Adipocyte (in vitro differentiated cells): ENCODE results near the gene SERTAD1.
"Not testable (repeated sequence)": the region's sequence is repeated elsewhere in the genome, so short reads cannot be mapped to it uniquely, and the experiment has no call there.

Experiments
- DNase-seq: peaks from one replicate; pipeline ENCODE4 v3.0.0-alpha.2; 2015; ENCODE audit warnings: low read depth
- H3K27me3 ChIP-seq: replicated peaks from 2 replicates; pipeline ENCODE4 v1.7.0; 2013; ENCODE audit warnings: mild to moderate bottlenecking, low read length, moderate library complexity; ENCODE audit not compliant: control insufficient read depth, insufficient read depth
- H3K36me3 ChIP-seq: 2 replicates; pipeline ENCODE4 v1.7.0; 2013; ENCODE audit warnings: low read length, mild to moderate bottlenecking, moderate library complexity; ENCODE audit not compliant: control insufficient read depth, insufficient read depth, severe bottlenecking
- H3K4me1 ChIP-seq: 2 replicates; pipeline ENCODE4 v1.7.0; 2013; ENCODE audit warnings: mild to moderate bottlenecking, low read length, moderate library complexity; ENCODE audit not compliant: control insufficient read depth, insufficient read depth
- H3K4me3 ChIP-seq: 2 replicates; pipeline ENCODE4 v1.7.0; 2013; ENCODE audit warnings: mild to moderate bottlenecking, low read length, moderate library complexity
- H3K9ac ChIP-seq: 2 replicates; pipeline ENCODE4 v1.7.0; 2013; ENCODE audit warnings: mild to moderate bottlenecking, low read length, moderate library complexity
- H3K9me3 ChIP-seq: 2 replicates; pipeline ENCODE4 v1.7.0; 2013; ENCODE audit warnings: mild to moderate bottlenecking, low read length, moderate library complexity; ENCODE audit not compliant: control insufficient read depth

SERTAD1 gene

GRCh38 chr19:40464059-40465024 lies 38.5 kb upstream of the SERTAD1 start:
- Histone ChIP-seq H3K27me3 (no peaks in the 10 kb centered on the region), H3K4me3 (peak overlapping the region; percentile 82), H3K4me1 (peaks cover 24% of the 10 kb centered on the region), H3K9ac (peak overlapping the region; percentile 89), H3K9me3 (no peaks in the 10 kb centered on the region), H3K36me3 (no peaks in the 10 kb centered on the region)
- peak; percentile 95 for DNase-seq

GRCh38 chr19:40463587-40464037 lies 37.8 kb upstream of the SERTAD1 start:
- H3K36me3 ChIP-seq, H3K9me3 ChIP-seq, H3K27me3 ChIP-seq: not testable (repeated sequence)
- peak; percentile 28 for DNase-seq
- peak overlapping the region; percentile 39 for H3K4me3 ChIP-seq
- H3K4me1 ChIP-seq, result peaks cover 24% of the 10 kb centered on the region
- H3K9ac ChIP-seq, result peak overlapping the region; percentile 89

GRCh38 chr19:40461669-40462221 lies 36.0 kb upstream of the SERTAD1 start:
- no peaks in the 10 kb centered on the region for H3K9me3 ChIP-seq
- no peak for DNase-seq
- no peaks in the 10 kb centered on the region for H3K36me3 ChIP-seq
- no peaks in the 10 kb centered on the region for H3K27me3 ChIP-seq
- H3K4me1 ChIP-seq, result peaks cover 24% of the 10 kb centered on the region
- no peak overlapping the region for H3K9ac ChIP-seq
- no peak overlapping the region for H3K4me3 ChIP-seq

- Histone ChIP-seq H3K36me3 (no peaks in the 10 kb centered on the region), H3K27me3 (no peaks in the 10 kb centered on the region), H3K4me1 (peaks cover 15% of the 10 kb centered on the region), H3K9me3 (no peaks in the 10 kb centered on the region), H3K4me3 (no peak overlapping the region), H3K9ac (no peak overlapping the region)
- DNase-seq, result no peak
Measured at GRCh38 chr19:40460185-40460584, 34.4 kb upstream of the SERTAD1 start.

DNA sequence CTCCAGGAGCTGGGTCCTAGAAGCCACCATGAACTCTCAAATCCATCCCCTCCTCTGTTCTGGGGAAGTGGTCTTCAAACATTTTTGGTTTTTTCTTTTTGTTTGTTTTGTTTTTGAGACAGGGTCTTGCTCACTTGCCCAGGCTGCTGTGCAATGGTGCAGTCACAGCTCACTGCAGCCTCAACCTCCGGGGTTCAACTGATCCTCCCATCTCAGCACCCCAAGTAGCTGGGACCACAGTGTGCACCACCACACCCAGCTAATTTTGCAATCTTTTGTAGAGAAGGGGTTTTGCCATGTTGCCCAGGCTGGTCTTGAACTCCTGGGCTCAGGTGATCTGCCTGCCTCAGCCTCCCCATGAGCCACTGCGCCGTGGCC lies 32.8 kb upstream of the SERTAD1 start:
- Histone ChIP-seq H3K4me1 (no peaks in the 10 kb centered on the region), H3K27me3 (no peaks in the 10 kb centered on the region), H3K4me3 (no peak overlapping the region), H3K9me3 (no peaks in the 10 kb centered on the region), H3K9ac (no peak overlapping the region), H3K36me3 (no peaks in the 10 kb centered on the region)
- DNase-seq, result no peak

- no peak for DNase-seq
- Histone ChIP-seq H3K9ac (no peak overlapping the region), H3K4me3 (no peak overlapping the region), H3K9me3 (no peaks in the 10 kb centered on the region), H3K4me1 (no peaks in the 10 kb centered on the region), H3K36me3 (no peaks in the 10 kb centered on the region), H3K27me3 (no peaks in the 10 kb centered on the region)
Measured at GRCh38 chr19:40457953-40458596, 32.3 kb upstream of the SERTAD1 start.

GRCh38 chr19:40457048-40457447 lies 31.3 kb upstream of the SERTAD1 start:
- Histone ChIP-seq H3K4me1 (no peaks in the 10 kb centered on the region), H3K4me3 (no peak overlapping the region), H3K27me3 (no peaks in the 10 kb centered on the region), H3K36me3 (no peaks in the 10 kb centered on the region), H3K9me3 (no peaks in the 10 kb centered on the region), H3K9ac (no peak overlapping the region)
- DNase-seq, result no peak

- not testable (repeated sequence) for H3K4me3 ChIP-seq, H3K27me3 ChIP-seq, H3K9me3 ChIP-seq, H3K4me1 ChIP-seq, DNase-seq, H3K36me3 ChIP-seq, H3K9ac ChIP-seq
Measured at GRCh38 chr19:40453943-40454342, 28.2 kb upstream of the SERTAD1 start.

- no peak overlapping the region for H3K9ac ChIP-seq
- no peak overlapping the region for H3K4me3 ChIP-seq
- DNase-seq, result no peak
- peaks cover 5% of the 10 kb centered on the region for H3K4me1 ChIP-seq
- no peaks in the 10 kb centered on the region for H3K27me3 ChIP-seq
- peaks cover 4% of the 10 kb centered on the region for H3K36me3 ChIP-seq
- H3K9me3 ChIP-seq, result no peaks in the 10 kb centered on the region
Measured at GRCh38 chr19:40453151-40453735, 27.5 kb upstream of the SERTAD1 start.

- Histone ChIP-seq H3K9me3 (no peaks in the 10 kb centered on the region), H3K9ac (no peak overlapping the region), H3K27me3 (no peaks in the 10 kb centered on the region), H3K4me1 (peaks cover 5% of the 10 kb centered on the region), H3K4me3 (no peak overlapping the region), H3K36me3 (peaks cover 8% of the 10 kb centered on the region)
- DNase-seq, result no peak
Measured at GRCh38 chr19:40452016-40452415, 26.2 kb upstream of the SERTAD1 start.

GRCh38 chr19:40450664-40451063 lies 24.9 kb upstream of the SERTAD1 start:
- Histone ChIP-seq H3K4me1 (peaks cover 10% of the 10 kb centered on the region), H3K36me3 (peaks cover 8% of the 10 kb centered on the region)

More at GRCh38 chr19:40450664-40451063, 24.9 kb upstream of the SERTAD1 start:
- DNase-seq, result no peak
- Histone ChIP-seq H3K9me3 (no peaks in the 10 kb centered on the region), H3K9ac (no peak overlapping the region), H3K27me3 (no peaks in the 10 kb centered on the region), H3K4me3 (no peak overlapping the region)
